HL-60 (cell line): ENCODE results near the gene IWS1.
A peak's percentile ranks its signal among the peaks of the same experiment; 100 is the strongest.
"Not testable (repeated sequence)": the region's sequence is repeated elsewhere in the genome, so short reads cannot be mapped to it uniquely, and the experiment has no call there.

ENCODE experiments used
- DNase-seq, 2 experiments: peaks; one replicate each; pipeline ENCODE4 v3.0.0-alpha.2; 2010 to 2020; ENCODE audit warnings: low read depth in 1 of 2, low spot score in 1 of 2
- H3K27ac ChIP-seq: fragments of 250-450 bp; sonication (Bioruptor Pico); replicated peaks from 2 replicates; pipeline ENCODE4 v1.5.1; 2020; ENCODE audit warnings: mild to moderate bottlenecking, moderate library complexity
- H3K27me3 ChIP-seq: fragments of 250-450 bp; sonication (Bioruptor Pico); 2 replicates; pipeline ENCODE4 v1.5.1; 2021; ENCODE audit warnings: mild to moderate bottlenecking, moderate library complexity; ENCODE audit not compliant: insufficient read depth, poor library complexity, severe bottlenecking
- H3K4me3 ChIP-seq: replicated peaks from 2 replicates; pipeline ENCODE4 v1.5.1; 2011; ENCODE audit warnings: mild to moderate bottlenecking, control low read depth, low read length; ENCODE audit not compliant: insufficient read depth
- CTCF ChIP-seq: IDR thresholded peaks from one replicate; pipeline ENCODE4 v1.5.1; 2011; ENCODE audit warnings: low read length, control low read depth, inconsistent platforms; ENCODE audit not compliant: insufficient read depth
- GABPA ChIP-seq: IDR thresholded peaks from 2 replicates; pipeline ENCODE4 v1.6.1; 2012; ENCODE audit warnings: low read depth
- POLR2AphosphoS5 ChIP-seq: IDR thresholded peaks from 2 replicates; pipeline ENCODE4 v1.6.1; 2012; ENCODE audit warnings: low read depth
- REST ChIP-seq: IDR thresholded peaks from 2 replicates; pipeline ENCODE4 v1.6.1; 2012; ENCODE audit warnings: low read depth; ENCODE audit not compliant: insufficient replicate concordance
- SPI1 ChIP-seq: IDR thresholded peaks from 2 replicates; pipeline ENCODE4 v1.6.1; 2012; ENCODE audit warnings: low read depth, mild to moderate bottlenecking, borderline replicate concordance

IWS1 gene

GRCh38 chr2:127527001-127527804 lies 914 bp upstream of the IWS1 start:
- no peaks in the 10 kb centered on the region for H3K27me3 ChIP-seq
- TF ChIP-seq CTCF (no peak), REST (no peak), GABPA (no peak), SPI1 (no peak), POLR2AphosphoS5 (no peak)
- peak overlapping the region; percentile 97 for H3K27ac ChIP-seq
- DNase-seq: no peak
- peak overlapping the region; percentile 91 for H3K4me3 ChIP-seq

- peak in 1 of 2 experiments; percentile 63 for DNase-seq
- TF ChIP-seq SPI1 (no peak), CTCF (no peak), GABPA (no peak), POLR2AphosphoS5 (no peak), REST (no peak)
These were observed 578 bp downstream of the IWS1 start for GRCh38 chr2:127525691-127526131.

GRCh38 chr2:127524198-127524834 lies 2.0 kb downstream of the IWS1 start:
- H3K27ac ChIP-seq: peak overlapping the region; percentile 20; the same call in 1 of the 2 replicates
- DNase-seq, H3K4me3 ChIP-seq, H3K27me3 ChIP-seq: not testable (repeated sequence)

More at GRCh38 chr2:127525691-127526131, 578 bp downstream of the IWS1 start:
- peak overlapping the region; percentile 97 for H3K27ac ChIP-seq
- H3K27me3 ChIP-seq: no peaks in the 10 kb centered on the region
- H3K4me3 ChIP-seq: peak overlapping the region; percentile 91

- Histone ChIP-seq H3K27me3 (no peaks in the 10 kb centered on the region), H3K4me3 (no peak overlapping the region), H3K27ac (no peak overlapping the region)
- no peak for TF ChIP-seq REST
- TF ChIP-seq GABPA: no peak
- TF ChIP-seq CTCF: no peak
- no peak for TF ChIP-seq POLR2AphosphoS5
- TF ChIP-seq SPI1: no peak
- DNase-seq: no peak
These were observed 2.9 kb downstream of the IWS1 start for GRCh38 chr2:127523269-127523939.
